Bronchial epithelial cell (primary cell): Measurements from ENCODE around the gene HMMR. TPM values are rescaled to one million over a fixed set of nuclear protein-coding genes. Genes with fewer than 3 reads are reported as not detected.

Experiments used
- DNase-seq: peaks from one replicate; pipeline ENCODE4 v3.0.0-alpha.2; 2010; ENCODE audit warnings: low read depth
- FAIRE-seq: peaks from 2 replicates; lab custom pipeline; 2011; peaks lifted over from hg19 to GRCh38; lab: Jason Lieb, UNC
- H3K27me3 ChIP-seq: 2 replicates; pipeline ENCODE4 v1.5.1; 2011; ENCODE audit warnings: low read length; ENCODE audit not compliant: control insufficient read depth, insufficient read depth
- H3K36me3 ChIP-seq: 2 replicates; pipeline ENCODE4 v1.5.1; 2011; ENCODE audit warnings: low read length; ENCODE audit not compliant: control insufficient read depth, insufficient read depth
- H3K4me3 ChIP-seq: 2 replicates; pipeline ENCODE4 v1.5.1; 2011; ENCODE audit warnings: mild to moderate bottlenecking, low read depth, low read length, control low read depth
- total RNA-seq: library from RNA; depleted of rRNA; stranded (reverse); fragments of >200 nt; gene quantifications from 2 replicates; pipeline ENCODE4 v1.2.1, GENCODE V29; 2014
- TF ChIP-seq, protein P1 (sequence below): IDR thresholded peaks from 2 replicates; pipeline ENCODE4 v1.5.1; 2011; ENCODE audit warnings: mild to moderate bottlenecking, moderate library complexity, low read length, control low read depth, inconsistent platforms; ENCODE audit not compliant: insufficient read depth, severe bottlenecking

HMMR gene
- total RNA-seq, 1 donor from 2014 or later: 0.53 TPM

DNA sequence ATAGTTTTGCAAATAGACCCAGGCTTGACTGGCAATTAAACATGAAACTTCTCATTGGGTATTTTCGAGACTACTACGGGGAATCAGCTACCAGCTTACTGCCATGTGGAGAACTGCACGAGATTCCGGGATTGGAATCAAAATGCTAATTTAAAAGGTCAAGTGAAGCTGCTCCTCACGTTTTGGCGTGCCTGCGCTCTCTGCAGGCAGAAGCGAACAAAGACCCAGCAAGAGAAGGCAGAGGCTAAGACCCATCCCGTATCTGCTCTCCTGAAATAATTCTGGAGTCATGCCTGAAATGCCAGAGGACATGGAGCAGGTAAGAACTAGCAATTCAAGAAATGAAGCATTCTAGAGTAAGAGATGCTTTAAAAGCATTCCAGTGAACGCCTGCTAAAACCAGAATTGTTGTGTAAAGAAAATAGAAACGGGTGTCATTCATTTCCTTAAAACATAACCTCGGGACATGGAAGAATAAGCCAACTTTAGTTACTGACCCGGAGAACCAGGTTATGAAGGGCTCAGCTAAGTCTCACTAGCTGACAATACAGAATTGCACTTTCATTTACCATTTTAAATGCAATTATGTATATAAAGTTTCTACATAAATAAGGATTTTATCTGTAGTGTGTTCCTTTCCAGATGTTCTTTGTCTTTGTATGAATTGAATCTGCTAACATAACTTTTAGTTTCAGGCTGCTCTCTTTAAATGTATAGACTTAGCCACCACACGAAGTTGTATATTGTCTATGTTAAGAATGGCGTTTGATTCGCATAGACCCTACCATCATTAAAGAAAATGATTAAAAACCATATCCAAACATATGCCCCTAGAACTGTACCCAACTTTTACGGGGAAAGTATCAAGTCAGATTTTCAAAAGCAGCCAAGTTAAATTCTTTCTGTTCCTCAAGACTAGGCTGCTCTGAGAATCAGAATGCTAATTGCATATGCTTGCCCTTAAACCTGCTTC, 43.0 kb downstream of the HMMR start:
- Histone ChIP-seq H3K27me3 (no peaks in the 10 kb centered on the region), H3K4me3 (peak overlapping the region; percentile 77), H3K36me3 (no peaks in the 10 kb centered on the region)
- FAIRE-seq (no peak), DNase-seq (peak; percentile 73)
- TF ChIP-seq, protein P1, sequence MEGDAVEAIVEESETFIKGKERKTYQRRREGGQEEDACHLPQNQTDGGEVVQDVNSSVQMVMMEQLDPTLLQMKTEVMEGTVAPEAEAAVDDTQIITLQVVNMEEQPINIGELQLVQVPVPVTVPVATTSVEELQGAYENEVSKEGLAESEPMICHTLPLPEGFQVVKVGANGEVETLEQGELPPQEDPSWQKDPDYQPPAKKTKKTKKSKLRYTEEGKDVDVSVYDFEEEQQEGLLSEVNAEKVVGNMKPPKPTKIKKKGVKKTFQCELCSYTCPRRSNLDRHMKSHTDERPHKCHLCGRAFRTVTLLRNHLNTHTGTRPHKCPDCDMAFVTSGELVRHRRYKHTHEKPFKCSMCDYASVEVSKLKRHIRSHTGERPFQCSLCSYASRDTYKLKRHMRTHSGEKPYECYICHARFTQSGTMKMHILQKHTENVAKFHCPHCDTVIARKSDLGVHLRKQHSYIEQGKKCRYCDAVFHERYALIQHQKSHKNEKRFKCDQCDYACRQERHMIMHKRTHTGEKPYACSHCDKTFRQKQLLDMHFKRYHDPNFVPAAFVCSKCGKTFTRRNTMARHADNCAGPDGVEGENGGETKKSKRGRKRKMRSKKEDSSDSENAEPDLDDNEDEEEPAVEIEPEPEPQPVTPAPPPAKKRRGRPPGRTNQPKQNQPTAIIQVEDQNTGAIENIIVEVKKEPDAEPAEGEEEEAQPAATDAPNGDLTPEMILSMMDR: peak; percentile 35

GRCh38 chr5:163504079-163504931, 43.9 kb downstream of the HMMR start:
- DNase-seq (peak; percentile 35), FAIRE-seq (no peak)
- H3K27me3 ChIP-seq: no peaks in the 10 kb centered on the region
- no peaks in the 10 kb centered on the region for H3K36me3 ChIP-seq
- peak overlapping the region; percentile 77 for H3K4me3 ChIP-seq
- TF ChIP-seq, protein P1: no peak

- Histone ChIP-seq H3K36me3 (no peaks in the 10 kb centered on the region), H3K27me3 (no peaks in the 10 kb centered on the region), H3K4me3 (peak overlapping the region; percentile 77)
- FAIRE-seq (no peak), DNase-seq (no peak)
- TF ChIP-seq, protein P1: no peak
These were observed 44.6 kb downstream of the HMMR start for GRCh38 chr5:163505049-163505367.

GRCh38 chr5:163505368-163506094, 45.1 kb downstream of the HMMR start, which contains the start of gene MAT2B:
Gene MAT2B, plus strand, starts transcription at chr5:163505619. Its CDS starts 68 bp downstream, at chr5:163505687.
- no peak for FAIRE-seq
- H3K4me3 ChIP-seq: peak within 1 kb of the TSS; percentile 77

GRCh38 chr5:163506095-163506457, 45.6 kb downstream of the HMMR start:
- H3K27me3 ChIP-seq: no peaks in the 10 kb centered on the region
- no peaks in the 10 kb centered on the region for H3K36me3 ChIP-seq
- TF ChIP-seq, protein P1: no peak
- DNase-seq (no peak), FAIRE-seq (no peak)
- H3K4me3 ChIP-seq: peak overlapping the region; percentile 77

More at GRCh38 chr5:163505368-163506094, 45.1 kb downstream of the HMMR start, which contains the start of gene MAT2B:
- Histone ChIP-seq H3K27me3 (no peaks in the 10 kb centered on the region), H3K36me3 (no peaks in the 10 kb centered on the region)
- TF ChIP-seq, protein P1: peak; percentile 57
- peak; percentile 86 for DNase-seq
